GM23338 (cell line): ENCODE measurements around the gene CCDC120. TPM values are rescaled to one million over a fixed set of nuclear protein-coding genes. Genes with fewer than 3 reads are reported as not detected.

Experiments
- ATAC-seq: fragments of 200-7000 bp; cut with Tn5 transposase; 3 replicates; pipeline ENCODE4 v1.9.1; 2020
- DNase-seq: peaks from one replicate; pipeline ENCODE4 v3.0.0-alpha.2; 2015; ENCODE audit warnings: low spot score
- H2AFZ ChIP-seq: fragments of 200-600 bp; sonication (generic); 2 replicates; pipeline ENCODE4 v1.8.0; 2016; ENCODE audit warnings: antibody characterized with exemption, mild to moderate bottlenecking, moderate library complexity
- H3F3A ChIP-seq: fragments of 200-600 bp; sonication (generic); replicated peaks from 2 replicates; pipeline ENCODE4 v1.8.0; 2017; ENCODE audit warnings: antibody characterized with exemption, mixed run types, low read depth
- H3K27ac ChIP-seq: fragments of 200-600 bp; sonication (generic); 2 replicates; pipeline ENCODE4 v1.6.1; 2016; ENCODE audit warnings: low read depth
- H3K27me3 ChIP-seq: fragments of 200-600 bp; sonication (generic); 2 replicates; pipeline ENCODE4 v1.8.0; 2016; ENCODE audit warnings: mild to moderate bottlenecking, mixed run types, moderate library complexity; ENCODE audit not compliant: insufficient read depth
- H3K36me3 ChIP-seq: fragments of 200-600 bp; sonication (generic); 2 replicates; pipeline ENCODE4 v1.8.0; 2016; ENCODE audit warnings: mild to moderate bottlenecking; ENCODE audit not compliant: insufficient read depth
- H3K4me1 ChIP-seq: fragments of 200-600 bp; sonication (generic); 2 replicates; pipeline ENCODE4 v1.8.0; 2016; ENCODE audit warnings: mild to moderate bottlenecking, moderate library complexity; ENCODE audit not compliant: insufficient read depth
- H3K4me2 ChIP-seq: fragments of 200-600 bp; sonication (generic); 2 replicates; pipeline ENCODE4 v1.7.1; 2017; ENCODE audit warnings: mixed run types
- H3K4me3 ChIP-seq: fragments of 200-600 bp; sonication (generic); 2 replicates; pipeline ENCODE4 v1.6.1; 2016; ENCODE audit warnings: mixed run types
- H3K79me2 ChIP-seq: fragments of 200-600 bp; sonication (generic); replicated peaks from 2 replicates; pipeline ENCODE4 v1.8.0; 2017; ENCODE audit warnings: mild to moderate bottlenecking; ENCODE audit not compliant: insufficient read depth
- H3K9me2 ChIP-seq: fragments of 200-600 bp; sonication (generic); 2 replicates; pipeline ENCODE4 v1.8.0; 2017; ENCODE audit not compliant: insufficient read depth
- H4K20me1 ChIP-seq: fragments of 200-600 bp; sonication (generic); replicated peaks from 2 replicates; pipeline ENCODE4 v1.8.0; 2017; ENCODE audit warnings: mild to moderate bottlenecking; ENCODE audit not compliant: insufficient read depth
- H3K27ac Mint-ChIP-seq: 2 replicates; pipeline ENCODE4 v1.8.0; 2020; ENCODE audit warnings: inconsistent platforms, mild to moderate bottlenecking, moderate library complexity, mixed read lengths
- H3K27me3 Mint-ChIP-seq: 3 replicates; pipeline ENCODE4 v1.8.0; 2022; ENCODE audit warnings: low read depth, mild to moderate bottlenecking, moderate library complexity, mixed read lengths, inconsistent platforms; ENCODE audit not compliant: insufficient read depth, poor library complexity
- H3K36me3 Mint-ChIP-seq: 3 replicates; pipeline ENCODE4 v1.8.0; 2021; ENCODE audit warnings: low read depth, mild to moderate bottlenecking, inconsistent platforms, moderate library complexity, mixed read lengths
- H3K4me1 Mint-ChIP-seq: 3 replicates; pipeline ENCODE4 v1.8.0; 2020; ENCODE audit warnings: mild to moderate bottlenecking, inconsistent platforms, mixed read lengths
- H3K4me3 Mint-ChIP-seq: 3 replicates; pipeline ENCODE4 v1.8.0; 2021; ENCODE audit warnings: moderate library complexity, mild to moderate bottlenecking, inconsistent platforms, mixed read lengths
- H3K9me3 Mint-ChIP-seq: 3 replicates; pipeline ENCODE4 v1.8.0; 2020; ENCODE audit warnings: moderate library complexity, mild to moderate bottlenecking, inconsistent platforms, mixed read lengths
- CREB1 ChIP-seq: fragments of 250-450 bp; sonication (Bioruptor Pico); IDR thresholded peaks from 2 replicates; pipeline ENCODE4 v1.5.0; 2020; ENCODE audit warnings: low read depth, mild to moderate bottlenecking, moderate library complexity
- EZH2phosphoT487 ChIP-seq: fragments of 200-600 bp; sonication (generic); IDR thresholded peaks from one replicate; pipeline ENCODE4 v1.8.1; 2018; ENCODE audit warnings: antibody characterized with exemption; ENCODE audit not compliant: unreplicated experiment
- JUNB ChIP-seq: IDR thresholded peaks from one replicate; pipeline ENCODE4 v1.6.1; 2016; ENCODE audit warnings: antibody characterized with exemption; ENCODE audit not compliant: unreplicated experiment
- NANOG ChIP-seq: IDR thresholded peaks from 2 replicates; pipeline ENCODE4 v1.6.1; 2016; ENCODE audit warnings: antibody characterized with exemption, borderline replicate concordance
- POLR2AphosphoS5 ChIP-seq: IDR thresholded peaks from 2 replicates; pipeline ENCODE4 v1.6.1; 2016; ENCODE audit warnings: antibody characterized with exemption, low read depth
- STAT1 ChIP-seq: IDR thresholded peaks from one replicate; pipeline ENCODE4 v1.6.1; 2016; ENCODE audit warnings: antibody characterized with exemption; ENCODE audit not compliant: unreplicated experiment
- ZNF114 ChIP-seq: fragments of 250-450 bp; sonication (Bioruptor Pico); IDR thresholded peaks from 2 replicates; pipeline ENCODE4 v1.5.0; 2020; ENCODE audit warnings: mild to moderate bottlenecking, moderate library complexity
- ZNF331 ChIP-seq: fragments of 250-450 bp; sonication (Bioruptor Pico); IDR thresholded peaks from 2 replicates; pipeline ENCODE4 v1.5.0; 2020; ENCODE audit warnings: low read depth, mild to moderate bottlenecking, moderate library complexity
- polyA plus RNA-seq: library from polyadenylated mRNA; unstranded; fragments of >200 nt; fragmentation: Nextera tagmentation; extraction: Ambion mirVana; gene quantifications from 2 replicates; pipeline ENCODE4 v1.2.1, GENCODE V29; 2016
- total RNA-seq: library from RNA; depleted of rRNA; stranded (reverse); fragments of >200 nt; shearing (Covaris generic); gene quantifications from 2 replicates; pipeline ENCODE4 v1.2.3, GENCODE V29; 2014
- TF ChIP-seq, protein P1 (sequence below), 2 experiments: fragments of 200-600 bp in 1 of 2; sonication (generic) in 1 of 2; conservative IDR thresholded peaks; 2 replicates each; pipeline versions ENCODE4 v1.5.1 to v1.6.1; 2016 to 2017; ENCODE audit warnings: antibody characterized with exemption in 2 of 2, low read depth in 2 of 2, mild to moderate bottlenecking in 2 of 2, moderate library complexity in 1 of 2
- TF ChIP-seq, protein P2 (sequence below): IDR thresholded peaks from 2 replicates; pipeline ENCODE4 v1.6.1; 2016; ENCODE audit warnings: antibody characterized with exemption

Gene CCDC120
- total and polyA plus RNA-seq, 2 experiments from 2014 or later, result 3.3 to 9.9 TPM

DNA sequence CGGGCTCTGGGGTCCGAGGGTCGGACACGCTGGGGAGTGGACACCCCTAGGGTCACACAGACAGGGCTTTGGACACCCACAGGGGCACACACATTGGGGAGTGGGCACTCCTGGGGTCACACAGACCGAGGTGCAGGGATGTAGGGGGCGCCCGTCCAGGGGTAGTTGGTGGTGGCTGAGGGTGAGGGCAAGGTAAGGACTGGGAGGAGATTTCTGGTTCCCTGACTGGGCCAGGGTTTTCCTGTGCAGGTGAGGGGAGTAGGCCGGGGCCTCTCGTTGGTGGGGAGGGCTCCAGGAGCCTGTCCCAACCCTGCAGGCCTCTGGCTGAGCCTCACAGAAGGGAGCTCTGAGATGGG is 42.8 kb downstream of the CCDC120 start:
- no peaks in the 10 kb centered on the region for H3K27me3 ChIP-seq
- peak; percentile 39 for DNase-seq
- ATAC-seq, result peak; percentile 74
- no peaks in the 10 kb centered on the region for H3K9me2 ChIP-seq
- H3F3A ChIP-seq, result no peaks in the 10 kb centered on the region
- no peaks in the 10 kb centered on the region for H3K36me3 ChIP-seq
- H3K4me2 ChIP-seq, result peak overlapping the region; percentile 77
- Mint-ChIP-seq H3K36me3 (no peaks in the 10 kb centered on the region), H3K4me3 (peak overlapping the region; percentile 89), H3K27ac (no peak overlapping the region), H3K9me3 (no peaks in the 10 kb centered on the region; the same call in 2 of the 3 replicates), H3K27me3 (peaks cover 10% of the 10 kb centered on the region), H3K4me1 (0 out of 3 replicates have a peak, but pooled peaks cover 2% of the 10 kb centered on the region)
- no peaks in the 10 kb centered on the region for H3K4me1 ChIP-seq
- H2AFZ ChIP-seq, result peak overlapping the region; percentile 69; the same call in 1 of the 2 replicates
- H3K27ac ChIP-seq, result no peak overlapping the region
- peak overlapping the region; percentile 75 for H3K4me3 ChIP-seq
- no peaks in the 10 kb centered on the region for H3K79me2 ChIP-seq
- H4K20me1 ChIP-seq, result no peaks in the 10 kb centered on the region
- TF ChIP-seq POLR2AphosphoS5 (no peak; the same call in 1 of the 2 replicates), CREB1 (CRISPR knock-in tag) (no peak), NANOG (no peak), ZNF114 (CRISPR knock-in tag) (no peak), ZNF331 (no peak), JUNB (no peak)
- TF ChIP-seq, protein P1, sequence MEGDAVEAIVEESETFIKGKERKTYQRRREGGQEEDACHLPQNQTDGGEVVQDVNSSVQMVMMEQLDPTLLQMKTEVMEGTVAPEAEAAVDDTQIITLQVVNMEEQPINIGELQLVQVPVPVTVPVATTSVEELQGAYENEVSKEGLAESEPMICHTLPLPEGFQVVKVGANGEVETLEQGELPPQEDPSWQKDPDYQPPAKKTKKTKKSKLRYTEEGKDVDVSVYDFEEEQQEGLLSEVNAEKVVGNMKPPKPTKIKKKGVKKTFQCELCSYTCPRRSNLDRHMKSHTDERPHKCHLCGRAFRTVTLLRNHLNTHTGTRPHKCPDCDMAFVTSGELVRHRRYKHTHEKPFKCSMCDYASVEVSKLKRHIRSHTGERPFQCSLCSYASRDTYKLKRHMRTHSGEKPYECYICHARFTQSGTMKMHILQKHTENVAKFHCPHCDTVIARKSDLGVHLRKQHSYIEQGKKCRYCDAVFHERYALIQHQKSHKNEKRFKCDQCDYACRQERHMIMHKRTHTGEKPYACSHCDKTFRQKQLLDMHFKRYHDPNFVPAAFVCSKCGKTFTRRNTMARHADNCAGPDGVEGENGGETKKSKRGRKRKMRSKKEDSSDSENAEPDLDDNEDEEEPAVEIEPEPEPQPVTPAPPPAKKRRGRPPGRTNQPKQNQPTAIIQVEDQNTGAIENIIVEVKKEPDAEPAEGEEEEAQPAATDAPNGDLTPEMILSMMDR (conservative IDR thresholded peaks at IDR 0.05; ENCODE audit: low read depth in 2 of 2), result peak; percentile 34 to 44; a peak in 3 of 4 replicates
- TF ChIP-seq, protein P2, sequence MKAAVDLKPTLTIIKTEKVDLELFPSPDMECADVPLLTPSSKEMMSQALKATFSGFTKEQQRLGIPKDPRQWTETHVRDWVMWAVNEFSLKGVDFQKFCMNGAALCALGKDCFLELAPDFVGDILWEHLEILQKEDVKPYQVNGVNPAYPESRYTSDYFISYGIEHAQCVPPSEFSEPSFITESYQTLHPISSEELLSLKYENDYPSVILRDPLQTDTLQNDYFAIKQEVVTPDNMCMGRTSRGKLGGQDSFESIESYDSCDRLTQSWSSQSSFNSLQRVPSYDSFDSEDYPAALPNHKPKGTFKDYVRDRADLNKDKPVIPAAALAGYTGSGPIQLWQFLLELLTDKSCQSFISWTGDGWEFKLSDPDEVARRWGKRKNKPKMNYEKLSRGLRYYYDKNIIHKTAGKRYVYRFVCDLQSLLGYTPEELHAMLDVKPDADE, result no peak

DNA sequence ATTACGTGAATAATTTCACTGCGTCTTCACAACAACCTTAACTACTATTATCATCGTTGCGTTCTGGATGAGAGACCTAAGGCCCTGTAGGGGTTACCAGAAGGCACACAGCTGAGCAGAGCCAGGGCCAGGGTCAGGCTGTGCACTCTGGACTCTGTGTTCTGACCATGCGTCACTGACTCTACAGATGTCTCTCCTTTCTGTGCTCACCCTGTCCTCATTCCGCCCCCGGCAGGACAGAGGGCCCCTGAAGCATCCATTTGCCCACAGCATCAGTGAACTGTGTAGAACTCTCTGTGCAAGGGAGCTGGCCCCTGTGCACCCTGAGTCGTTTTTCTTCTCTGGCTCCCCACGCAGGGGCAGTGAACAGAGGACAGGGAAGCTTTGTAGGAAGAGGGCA is 43.4 kb downstream of the CCDC120 start:
- Histone ChIP-seq H3K4me1 (no peaks in the 10 kb centered on the region), H4K20me1 (no peaks in the 10 kb centered on the region), H3K9me2 (no peaks in the 10 kb centered on the region), H3K36me3 (no peaks in the 10 kb centered on the region), H3F3A (no peaks in the 10 kb centered on the region), H3K27ac (no peak overlapping the region), H3K4me3 (no peak overlapping the region), H2AFZ (no peak overlapping the region), H3K27me3 (no peaks in the 10 kb centered on the region), H3K4me2 (no peak overlapping the region), H3K79me2 (no peaks in the 10 kb centered on the region)
- ATAC-seq (no peak), DNase-seq (no peak)
- Mint-ChIP-seq H3K27ac (no peak overlapping the region), H3K4me1 (0 out of 3 replicates have a peak, but pooled peaks cover 2% of the 10 kb centered on the region), H3K36me3 (no peaks in the 10 kb centered on the region), H3K9me3 (no peaks in the 10 kb centered on the region; the same call in 2 of the 3 replicates), H3K4me3 (peak overlapping the region; percentile 89), H3K27me3 (peaks cover 10% of the 10 kb centered on the region)
- TF ChIP-seq STAT1, result no peak
- no peak for TF ChIP-seq POLR2AphosphoS5
- no peak for TF ChIP-seq EZH2phosphoT487
